ENCODE results near the gene RSPO1. TPM values are rescaled to one million over a fixed set of nuclear protein-coding genes. Genes with fewer than 3 reads are reported as not detected.

RSPO1 gene
- total and polyA plus RNA-seq, 4 donors: 0.06 to 0.14 (median 0.08) TPM; not detected in 1

- Histone ChIP-seq H3K9ac (ENCODE audit: low read depth in 1 of 2, low read length in 2 of 2) (no peak overlapping the region), H3K36me3 (ENCODE audit: control insufficient read depth in 4 of 4, insufficient read depth in 3 of 4, low read depth in 1 of 4, low read length in 3 of 4) (no peaks in the 10 kb centered on the region), H3K4me3 (ENCODE audit: low read depth in 1 of 3, low read length in 3 of 3) (no peak overlapping the region), H3K27ac (ENCODE audit: low read depth in 1 of 2, low read length in 2 of 2) (no peak overlapping the region), H3K27me3 (ENCODE audit: control insufficient read depth in 4 of 4, insufficient read depth in 4 of 4, low read length in 3 of 4) (peaks cover 0 to 8% (median 0%) of the 10 kb centered on the region in 4 donors), H3K4me1 (ENCODE audit: control insufficient read depth in 4 of 4, insufficient read depth in 4 of 4, low read length in 3 of 4) (no peaks in the 10 kb centered on the region), H3K9me3 (ENCODE audit: control insufficient read depth in 4 of 4, low read length in 3 of 4) (no peaks in the 10 kb centered on the region)
- TF ChIP-seq, protein P1, sequence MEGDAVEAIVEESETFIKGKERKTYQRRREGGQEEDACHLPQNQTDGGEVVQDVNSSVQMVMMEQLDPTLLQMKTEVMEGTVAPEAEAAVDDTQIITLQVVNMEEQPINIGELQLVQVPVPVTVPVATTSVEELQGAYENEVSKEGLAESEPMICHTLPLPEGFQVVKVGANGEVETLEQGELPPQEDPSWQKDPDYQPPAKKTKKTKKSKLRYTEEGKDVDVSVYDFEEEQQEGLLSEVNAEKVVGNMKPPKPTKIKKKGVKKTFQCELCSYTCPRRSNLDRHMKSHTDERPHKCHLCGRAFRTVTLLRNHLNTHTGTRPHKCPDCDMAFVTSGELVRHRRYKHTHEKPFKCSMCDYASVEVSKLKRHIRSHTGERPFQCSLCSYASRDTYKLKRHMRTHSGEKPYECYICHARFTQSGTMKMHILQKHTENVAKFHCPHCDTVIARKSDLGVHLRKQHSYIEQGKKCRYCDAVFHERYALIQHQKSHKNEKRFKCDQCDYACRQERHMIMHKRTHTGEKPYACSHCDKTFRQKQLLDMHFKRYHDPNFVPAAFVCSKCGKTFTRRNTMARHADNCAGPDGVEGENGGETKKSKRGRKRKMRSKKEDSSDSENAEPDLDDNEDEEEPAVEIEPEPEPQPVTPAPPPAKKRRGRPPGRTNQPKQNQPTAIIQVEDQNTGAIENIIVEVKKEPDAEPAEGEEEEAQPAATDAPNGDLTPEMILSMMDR (IDR thresholded peaks at IDR 0.05; ENCODE audit: low read depth, low read length, missing input control): no peak
- no peak for TF ChIP-seq ZBTB33 (IDR thresholded peaks at IDR 0.05)
- no peak for TF ChIP-seq EGR1 (IDR thresholded peaks at IDR 0.05; ENCODE audit: low read depth in 2 of 2)
- no peak for TF ChIP-seq JUND (IDR thresholded peaks at IDR 0.05)
- TF ChIP-seq TAF1 (conservative IDR thresholded peaks at IDR 0.05): no peak
- TF ChIP-seq REST (IDR thresholded peaks at IDR 0.05): no peak
- WGBS: 64% methylated on average over 4 of the region's 4 CpGs
- DNase-seq (ENCODE audit: low spot score): no peak
Measured at GRCh38 chr1:37612186-37612585, 22.5 kb downstream of the RSPO1 start.

GRCh38 chr1:37609994-37610393, 24.7 kb downstream of the RSPO1 start:
- no peak overlapping the region for H3K27ac ChIP-seq (ENCODE audit: low read depth in 1 of 2, low read length in 2 of 2)
- TF ChIP-seq HNF4A (conservative IDR thresholded peaks at IDR 0.05) (no peak), NR2F2 (IDR thresholded peaks at IDR 0.05) (no peak), ZBTB33 (IDR thresholded peaks at IDR 0.05) (no peak), RAD21 (IDR thresholded peaks at IDR 0.05) (no peak), FOXA1 (IDR thresholded peaks at IDR 0.05) (no peak), ATF3 (IDR thresholded peaks at IDR 0.05) (no peak), JUND (IDR thresholded peaks at IDR 0.05) (no peak)
- H3K9me3 ChIP-seq (ENCODE audit: control insufficient read depth in 4 of 4, low read length in 3 of 4): no peaks in the 10 kb centered on the region
- no peak for DNase-seq (ENCODE audit: low spot score)
- H3K36me3 ChIP-seq (ENCODE audit: control insufficient read depth in 4 of 4, insufficient read depth in 3 of 4, low read depth in 1 of 4, low read length in 3 of 4): no peaks in the 10 kb centered on the region
- no peak overlapping the region for H3K9ac ChIP-seq (ENCODE audit: low read depth in 1 of 2, low read length in 2 of 2)
- H3K4me3 ChIP-seq (ENCODE audit: low read depth in 1 of 3, low read length in 3 of 3): no peak overlapping the region
- H3K4me1 ChIP-seq (ENCODE audit: control insufficient read depth in 4 of 4, insufficient read depth in 4 of 4, low read length in 3 of 4): no peaks in the 10 kb centered on the region
- no peaks in the 10 kb centered on the region for H3K27me3 ChIP-seq (ENCODE audit: control insufficient read depth in 4 of 4, insufficient read depth in 4 of 4, low read length in 3 of 4)
- 74% methylated on average over 2 of the region's 2 CpGs for WGBS

Measured in liver (tissue), 9 donors.